ENCODE results near the gene SULF2.

SULF2 gene

DNA sequence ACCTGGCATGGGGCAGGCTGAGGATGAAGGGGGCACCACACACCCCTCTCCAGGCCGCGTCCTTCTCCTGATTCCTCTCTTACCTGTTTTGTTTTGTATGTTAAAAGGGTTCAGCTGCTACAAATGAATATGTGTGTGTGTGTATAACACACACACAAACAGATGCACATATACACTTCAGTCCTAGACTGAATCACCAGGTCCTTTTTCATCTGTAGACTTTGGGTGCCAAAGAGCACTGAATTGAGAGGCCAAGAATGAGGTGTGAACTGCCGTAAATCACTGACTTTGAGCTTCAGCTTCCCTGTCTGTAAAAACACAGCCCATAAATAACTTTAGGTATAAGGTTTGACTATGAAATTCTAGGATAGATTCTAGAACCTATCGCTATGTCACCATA, 40.5 kb downstream of the SULF2 start:
- TF ChIP-seq TEAD4 (IDR thresholded peaks at IDR 0.05) (no peak), CEBPB (IDR thresholded peaks at IDR 0.05) (no peak), NFIC (IDR thresholded peaks at IDR 0.05) (no peak), EP300 (IDR thresholded peaks at IDR 0.05; ENCODE audit: borderline replicate concordance) (no peak), TAF1 (IDR thresholded peaks at IDR 0.05; ENCODE audit: low read depth) (no peak), EGR1 (IDR thresholded peaks at IDR 0.05) (no peak), ZBTB7A (IDR thresholded peaks at IDR 0.05; ENCODE audit: low read depth) (no peak), CREB1 (IDR thresholded peaks at IDR 0.05; ENCODE audit: low read depth) (no peak), YY1 (IDR thresholded peaks at IDR 0.05; ENCODE audit: low read depth) (no peak)
- TF ChIP-seq, protein P1, sequence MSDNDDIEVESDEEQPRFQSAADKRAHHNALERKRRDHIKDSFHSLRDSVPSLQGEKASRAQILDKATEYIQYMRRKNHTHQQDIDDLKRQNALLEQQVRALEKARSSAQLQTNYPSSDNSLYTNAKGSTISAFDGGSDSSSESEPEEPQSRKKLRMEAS (IDR thresholded peaks at IDR 0.05) = no peak

DNA sequence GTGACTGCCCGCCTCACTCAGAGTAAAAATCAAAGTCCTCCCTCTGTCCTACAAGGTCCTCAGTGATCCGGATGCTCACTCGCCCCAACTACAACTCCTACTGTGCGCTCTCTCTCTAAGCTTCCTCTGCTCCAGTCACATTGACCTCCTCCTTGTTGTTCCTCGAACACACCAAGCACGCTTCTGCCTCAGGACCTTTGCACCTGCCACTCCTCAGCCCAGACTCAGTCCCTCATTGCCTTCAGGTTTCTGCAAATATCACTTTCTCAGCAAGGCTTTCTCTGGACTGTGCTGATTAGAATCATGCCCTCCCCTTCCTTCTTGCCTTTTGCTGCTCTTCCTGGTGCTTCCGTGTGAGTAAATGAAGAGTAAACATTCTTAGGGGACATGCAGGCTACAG, 41.6 kb downstream of the SULF2 start:
- TF ChIP-seq CEBPB (IDR thresholded peaks at IDR 0.05) (no peak), TAF1 (IDR thresholded peaks at IDR 0.05; ENCODE audit: low read depth) (no peak), EGR1 (IDR thresholded peaks at IDR 0.05) (no peak), YY1 (IDR thresholded peaks at IDR 0.05; ENCODE audit: low read depth) (no peak), TCF12 (IDR thresholded peaks at IDR 0.05; ENCODE audit: low read depth) (no peak)
- TF ChIP-seq, protein P1 (IDR thresholded peaks at IDR 0.05) = no peak
- TF ChIP-seq, protein P2, sequence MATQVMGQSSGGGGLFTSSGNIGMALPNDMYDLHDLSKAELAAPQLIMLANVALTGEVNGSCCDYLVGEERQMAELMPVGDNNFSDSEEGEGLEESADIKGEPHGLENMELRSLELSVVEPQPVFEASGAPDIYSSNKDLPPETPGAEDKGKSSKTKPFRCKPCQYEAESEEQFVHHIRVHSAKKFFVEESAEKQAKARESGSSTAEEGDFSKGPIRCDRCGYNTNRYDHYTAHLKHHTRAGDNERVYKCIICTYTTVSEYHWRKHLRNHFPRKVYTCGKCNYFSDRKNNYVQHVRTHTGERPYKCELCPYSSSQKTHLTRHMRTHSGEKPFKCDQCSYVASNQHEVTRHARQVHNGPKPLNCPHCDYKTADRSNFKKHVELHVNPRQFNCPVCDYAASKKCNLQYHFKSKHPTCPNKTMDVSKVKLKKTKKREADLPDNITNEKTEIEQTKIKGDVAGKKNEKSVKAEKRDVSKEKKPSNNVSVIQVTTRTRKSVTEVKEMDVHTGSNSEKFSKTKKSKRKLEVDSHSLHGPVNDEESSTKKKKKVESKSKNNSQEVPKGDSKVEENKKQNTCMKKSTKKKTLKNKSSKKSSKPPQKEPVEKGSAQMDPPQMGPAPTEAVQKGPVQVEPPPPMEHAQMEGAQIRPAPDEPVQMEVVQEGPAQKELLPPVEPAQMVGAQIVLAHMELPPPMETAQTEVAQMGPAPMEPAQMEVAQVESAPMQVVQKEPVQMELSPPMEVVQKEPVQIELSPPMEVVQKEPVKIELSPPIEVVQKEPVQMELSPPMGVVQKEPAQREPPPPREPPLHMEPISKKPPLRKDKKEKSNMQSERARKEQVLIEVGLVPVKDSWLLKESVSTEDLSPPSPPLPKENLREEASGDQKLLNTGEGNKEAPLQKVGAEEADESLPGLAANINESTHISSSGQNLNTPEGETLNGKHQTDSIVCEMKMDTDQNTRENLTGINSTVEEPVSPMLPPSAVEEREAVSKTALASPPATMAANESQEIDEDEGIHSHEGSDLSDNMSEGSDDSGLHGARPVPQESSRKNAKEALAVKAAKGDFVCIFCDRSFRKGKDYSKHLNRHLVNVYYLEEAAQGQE (IDR thresholded peaks at IDR 0.05; ENCODE audit: low read depth) = no peak

DNA sequence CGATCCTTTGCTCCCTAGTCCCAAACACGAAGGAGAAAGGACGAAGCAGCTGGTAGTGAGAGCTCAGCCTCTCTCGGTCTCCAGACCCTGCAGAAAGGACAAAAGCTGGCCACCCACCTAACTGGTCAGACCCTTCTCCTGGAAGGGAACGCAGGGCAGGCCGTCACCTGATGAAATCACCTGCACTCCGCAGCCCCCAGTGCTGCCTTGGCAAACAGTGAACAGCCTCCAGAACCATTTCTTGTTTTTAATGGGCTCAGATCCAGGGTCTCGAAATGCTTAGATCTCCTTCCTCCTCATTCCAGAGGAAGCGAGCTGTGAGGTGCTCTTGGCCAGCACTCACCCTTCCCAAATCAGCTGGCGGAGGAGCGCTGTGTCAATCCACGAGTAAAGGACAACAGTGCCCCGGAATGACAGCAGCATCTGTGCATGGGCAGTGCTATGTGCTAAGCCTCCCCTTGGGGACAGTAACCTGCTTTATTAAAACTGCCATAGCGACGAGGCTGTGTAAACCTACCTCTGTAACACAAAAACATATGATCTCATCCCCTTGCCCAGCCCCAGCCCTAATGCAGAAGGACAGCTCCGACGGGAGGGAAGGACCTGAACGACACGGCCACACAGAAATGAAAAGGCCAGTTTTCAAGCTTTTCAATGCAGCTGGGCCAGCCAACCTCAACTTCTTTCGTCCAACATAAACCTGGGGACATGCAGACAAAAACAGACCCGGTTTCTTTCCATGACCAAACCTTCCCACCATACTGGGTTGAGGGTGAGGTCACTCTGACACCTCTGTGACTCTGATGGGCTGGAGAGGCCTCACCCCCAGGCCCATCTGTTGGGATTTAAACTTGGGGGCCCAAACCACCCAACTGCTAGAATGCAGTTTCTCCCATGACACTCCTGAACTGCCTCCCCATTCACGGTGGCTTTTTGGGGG, 43.3 kb downstream of the SULF2 start:
- TF ChIP-seq EGR1 (IDR thresholded peaks at IDR 0.05) = no peak
- TF ChIP-seq EP300 (IDR thresholded peaks at IDR 0.05; ENCODE audit: borderline replicate concordance) = no peak
- TF ChIP-seq TEAD4 (IDR thresholded peaks at IDR 0.05) = no peak
- TF ChIP-seq CREB1 (IDR thresholded peaks at IDR 0.05; ENCODE audit: low read depth) = no peak
- no peak for TF ChIP-seq RAD21 (IDR thresholded peaks at IDR 0.05; ENCODE audit: low read depth)
- TF ChIP-seq ZBTB7A (IDR thresholded peaks at IDR 0.05; ENCODE audit: low read depth) = no peak
- TF ChIP-seq, protein P1 (IDR thresholded peaks at IDR 0.05) = no peak
- no peak for TF ChIP-seq TAF1 (IDR thresholded peaks at IDR 0.05; ENCODE audit: low read depth)
- TF ChIP-seq YY1 (IDR thresholded peaks at IDR 0.05; ENCODE audit: low read depth) = no peak
- TF ChIP-seq, protein P2 (IDR thresholded peaks at IDR 0.05; ENCODE audit: low read depth) = no peak
- TF ChIP-seq FOXM1 (IDR thresholded peaks at IDR 0.05; ENCODE audit: borderline replicate concordance, low read depth) = no peak
- TF ChIP-seq CEBPB (IDR thresholded peaks at IDR 0.05) = no peak
- TF ChIP-seq TCF12 (IDR thresholded peaks at IDR 0.05; ENCODE audit: low read depth) = no peak
- TF ChIP-seq, protein P3, sequence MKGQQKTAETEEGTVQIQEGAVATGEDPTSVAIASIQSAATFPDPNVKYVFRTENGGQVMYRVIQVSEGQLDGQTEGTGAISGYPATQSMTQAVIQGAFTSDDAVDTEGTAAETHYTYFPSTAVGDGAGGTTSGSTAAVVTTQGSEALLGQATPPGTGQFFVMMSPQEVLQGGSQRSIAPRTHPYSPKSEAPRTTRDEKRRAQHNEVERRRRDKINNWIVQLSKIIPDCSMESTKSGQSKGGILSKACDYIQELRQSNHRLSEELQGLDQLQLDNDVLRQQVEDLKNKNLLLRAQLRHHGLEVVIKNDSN (IDR thresholded peaks at IDR 0.05) = no peak
- no peak for TF ChIP-seq NFIC (IDR thresholded peaks at IDR 0.05)

DNA sequence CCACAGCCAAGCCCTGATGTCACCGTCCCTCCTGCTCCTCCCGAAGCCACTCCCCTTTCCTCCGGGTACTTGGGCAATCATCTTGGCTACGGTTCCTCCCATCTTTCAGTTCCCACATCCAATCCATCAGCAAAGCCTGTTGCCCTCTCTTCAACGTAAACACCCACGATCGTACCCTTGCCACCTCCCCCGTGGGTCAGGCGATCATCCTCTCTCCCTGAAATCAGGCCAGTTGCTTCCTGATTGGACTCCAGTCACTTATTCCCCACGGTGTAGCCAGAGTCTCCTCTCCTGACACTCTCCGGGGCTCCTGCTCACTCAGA, 44.5 kb downstream of the SULF2 start:
- no peak for TF ChIP-seq TCF12 (IDR thresholded peaks at IDR 0.05; ENCODE audit: low read depth)
- no peak for TF ChIP-seq NFIC (IDR thresholded peaks at IDR 0.05)
- TF ChIP-seq ZBTB7A (IDR thresholded peaks at IDR 0.05; ENCODE audit: low read depth) = no peak
- TF ChIP-seq, protein P1 (IDR thresholded peaks at IDR 0.05) = no peak
- TF ChIP-seq, protein P2 (IDR thresholded peaks at IDR 0.05; ENCODE audit: low read depth) = no peak
- no peak for TF ChIP-seq FOXM1 (IDR thresholded peaks at IDR 0.05; ENCODE audit: borderline replicate concordance, low read depth)
- TF ChIP-seq, protein P3 (IDR thresholded peaks at IDR 0.05) = no peak
- TF ChIP-seq RAD21 (IDR thresholded peaks at IDR 0.05; ENCODE audit: low read depth) = no peak
- no peak for TF ChIP-seq EGR1 (IDR thresholded peaks at IDR 0.05)
- no peak for TF ChIP-seq TEAD4 (IDR thresholded peaks at IDR 0.05)
- no peak for TF ChIP-seq EP300 (IDR thresholded peaks at IDR 0.05; ENCODE audit: borderline replicate concordance)
- TF ChIP-seq TAF1 (IDR thresholded peaks at IDR 0.05; ENCODE audit: low read depth) = no peak
- TF ChIP-seq CREB1 (IDR thresholded peaks at IDR 0.05; ENCODE audit: low read depth) = no peak
- TF ChIP-seq YY1 (IDR thresholded peaks at IDR 0.05; ENCODE audit: low read depth) = no peak
- no peak for TF ChIP-seq CEBPB (IDR thresholded peaks at IDR 0.05)
